Adrenal gland (tissue), 12 donors: ENCODE results near the gene CENPV. TPM values are rescaled to one million over a fixed set of nuclear protein-coding genes. Genes with fewer than 3 reads are reported as not detected.

Experiments used
- DNase-seq, 7 donors: peaks; one replicate each; pipeline ENCODE4 v3.0.0-alpha.2; 2019 to 2020
- H3K27ac ChIP-seq, 5 donors: fragments of 200-600 bp; sonication (generic) in 4 of 5; 1 replicate in 3 of 5; 2 replicates in 2 of 5; pipeline versions ENCODE4 v1.5.1 to v1.8.0; 2016 to 2020; ENCODE audit warnings: mild to moderate bottlenecking in 1 of 5
- H3K27me3 ChIP-seq: fragments of 200-600 bp; 2 replicates; pipeline ENCODE4 v1.8.0; 2021
- H3K36me3 ChIP-seq, 2 donors: fragments of 200-600 bp; replicated peaks in 1 of 2; 1 replicate in 1 of 2; 2 replicates in 1 of 2; pipeline versions ENCODE4 v1.5.1 to v1.8.0; 2018 to 2022
- H3K4me1 ChIP-seq, 2 donors: fragments of 200-600 bp; replicated peaks in 1 of 2; 1 replicate in 1 of 2; 2 replicates in 1 of 2; pipeline versions ENCODE4 v1.5.1 to v1.8.0; 2018 to 2021
- H3K4me3 ChIP-seq, 4 donors: fragments of 200-600 bp; sonication (generic) in 3 of 4; one replicate each; pipeline ENCODE4 v1.5.1; 2016 to 2018
- H3K9me3 ChIP-seq, 3 donors: fragments of 200-600 bp; sonication (generic) in 1 of 3; replicated peaks in 1 of 3; 1 replicate in 2 of 3; 2 replicates in 1 of 3; pipeline versions ENCODE4 v1.5.1 to v1.8.0; 2016 to 2021
- CTCF ChIP-seq, 6 experiments: fragments of 450-650 bp in 4 of 6; fragments of 200-600 bp in 2 of 6; sonication (generic) in 1 of 6; IDR thresholded peaks; 1 replicate in 5 of 6; 2 replicates in 1 of 6; pipeline versions ENCODE4 v1.5.1 to v1.8.0; 2016 to 2021; ENCODE audit warnings: antibody characterized with exemption in 6 of 6, mild to moderate bottlenecking in 2 of 6, moderate library complexity in 1 of 6
- POLR2A ChIP-seq, 2 donors: fragments of 450-650 bp; IDR thresholded peaks; one replicate each; pipeline ENCODE4 v1.6.1; 2017; ENCODE audit warnings: antibody characterized with exemption in 2 of 2, mild to moderate bottlenecking in 2 of 2, moderate library complexity in 1 of 2
- WGBS, 4 donors: extraction: QIAGEN DNeasy Blood & Tissue Kit in 2 of 4; methylation state at CpG; one replicate each; pipeline versions ENCODE4 v1.1.5 to v1.1.7; 2013 to 2017; 5-methylcytosine and 5-hydroxymethylcytosine counted together
- intact Hi-C, 2 donors: fragments of 100-400 bp; cut with DNase I; formaldehyde crosslinking; loops; one replicate each; pipeline versions ENCODE4 v1.14.1 to v1.15.0; 2022 to 2023
- polyA plus RNA-seq, 3 donors: library from polyadenylated mRNA; stranded (reverse); fragments of 200-250 nt in 2 of 3; fragments of 350-450 nt in 1 of 3; fragmentation: Illumina TruSeq in 1 of 3; extraction: RNeasy Lipid Tissue Mini Kit (QIAGEN cat#74804) in 1 of 3; gene quantifications; one replicate each; pipeline ENCODE4 v1.2.3, GENCODE V29; 2013 to 2014
- total RNA-seq, 9 donors: library from RNA; depleted of rRNA in 4 of 9; stranded (reverse); fragments of >200 nt in 4 of 9; fragments of 120-200 nt in 1 of 9; fragmentation: NEBNext Ultra II Directional in 1 of 9; extraction: Animal tissue kit (Norgen Biotek cat#: 25700) in 1 of 9; gene quantifications; one replicate each; pipeline versions ENCODE4 v1.1.0 to v1.2.4, GENCODE V29; 2013 to 2023
- donor health status: healthy with polysubstance abuse.
- donor health status: Bipolar disorder and iron deficiency.
- donor health status: DM: yes; HTN: yes; CAD: no.
- donor health status: DM: no; HTN: no; CAD: no.
- donor health status: DM: no; HTN: no; CAD: no.
- donor health status: DM: yes; HTN: yes; CAD: no.

CENPV gene
- total and polyA plus RNA-seq, 12 donors = 19.9 to 37.9 (median 28.6) TPM

- Histone ChIP-seq H3K9me3 (no peaks in the 10 kb centered on the region), H3K36me3 (no peaks in the 10 kb centered on the region), H3K27ac (no peak overlapping the region), H3K27me3 (no peaks in the 10 kb centered on the region), H3K4me1 (no peaks in the 10 kb centered on the region), H3K4me3 (no peak overlapping the region)
- intact Hi-C loops = no loop called here
- TF ChIP-seq POLR2A (IDR thresholded peaks at IDR 0.05) = no peak
- TF ChIP-seq CTCF (IDR thresholded peaks at IDR 0.05) = no peak
- 96 to 100% (median 98%) methylated on average over 1 of the region's 1 CpG for WGBS, 4 donors
- no peak for DNase-seq
Measured at GRCh38 chr17:16339959-16340358, 13.3 kb downstream of the CENPV start.

GRCh38 chr17:16339402-16339801 is 13.9 kb downstream of the CENPV start:
- H3K4me1 ChIP-seq = no peaks in the 10 kb centered on the region
- TF ChIP-seq CTCF (IDR thresholded peaks at IDR 0.05) (no peak), POLR2A (IDR thresholded peaks at IDR 0.05) (no peak)
- no peaks in the 10 kb centered on the region for H3K9me3 ChIP-seq
- no peak overlapping the region for H3K4me3 ChIP-seq
- no peak for DNase-seq
- intact Hi-C loops = no loop called here
- 95 to 100% (median 98%) methylated on average over 1 of the region's 1 CpG for WGBS, 4 donors
- H3K36me3 ChIP-seq = no peaks in the 10 kb centered on the region
- H3K27ac ChIP-seq = no peak overlapping the region
- no peaks in the 10 kb centered on the region for H3K27me3 ChIP-seq

DNA sequence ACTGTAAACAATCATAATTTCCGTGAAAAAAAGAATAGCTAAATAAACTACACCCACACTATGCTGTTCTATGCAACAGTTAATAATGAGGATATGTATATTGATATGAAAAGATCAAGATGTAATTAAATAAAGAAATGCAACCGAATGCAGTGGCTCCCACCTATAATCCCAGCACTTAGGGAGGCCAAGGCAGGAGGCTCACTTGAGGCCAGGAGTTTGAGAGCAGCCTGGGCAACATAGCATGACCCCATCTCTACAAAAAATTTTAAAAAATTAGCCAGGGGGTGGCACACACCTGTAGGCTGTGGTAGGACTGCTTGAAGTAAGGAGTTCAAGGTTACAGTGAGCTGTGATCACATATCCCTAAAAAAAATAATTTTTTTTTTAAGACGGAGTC is 14.9 kb downstream of the CENPV start:
- Histone ChIP-seq H3K4me3 (no peak overlapping the region), H3K4me1 (no peaks in the 10 kb centered on the region), H3K27me3 (no peaks in the 10 kb centered on the region), H3K9me3 (no peaks in the 10 kb centered on the region), H3K36me3 (no peaks in the 10 kb centered on the region), H3K27ac (no peak overlapping the region)
- intact Hi-C loops = no loop called here
- DNase-seq = no peak
- no peak for TF ChIP-seq CTCF (IDR thresholded peaks at IDR 0.05)
- WGBS, 4 donors = 85 to 94% (median 88%) methylated on average over 3 of the region's 3 CpGs

DNA sequence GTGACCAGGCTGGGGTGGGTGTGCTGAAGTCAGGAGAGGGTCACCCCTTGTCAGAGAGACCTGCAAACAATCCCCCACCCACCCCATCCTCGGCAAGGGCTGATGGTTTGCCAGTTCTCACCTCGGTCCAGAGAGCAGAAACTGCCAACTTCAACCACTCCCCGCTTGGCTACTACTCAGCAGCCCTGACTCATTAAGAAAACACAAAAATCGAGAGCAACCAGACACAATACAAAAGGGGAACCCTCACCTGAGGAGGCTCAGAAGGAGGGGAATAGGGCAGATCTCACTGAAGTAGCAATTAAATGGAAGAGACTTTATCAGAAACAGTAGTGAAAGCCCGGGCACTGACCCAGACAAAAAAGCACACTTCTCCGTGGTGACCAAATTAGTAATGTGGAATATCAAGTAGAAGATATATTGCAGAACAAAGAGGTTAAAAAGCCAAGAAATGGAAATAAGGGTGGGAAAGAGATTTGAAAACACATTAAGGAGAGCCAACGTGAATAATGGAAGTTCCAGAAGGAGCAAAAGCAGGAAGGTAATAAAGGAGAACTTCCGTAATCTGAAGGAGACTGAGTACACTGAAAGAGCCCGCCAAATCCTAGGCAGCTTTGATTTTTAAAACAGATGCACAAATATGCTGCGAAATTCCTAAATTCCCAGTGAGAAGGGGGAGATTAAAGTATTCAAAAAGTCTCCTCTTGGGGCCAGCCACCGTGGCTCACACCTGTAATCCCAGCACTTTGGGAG is 23.6 kb downstream of the CENPV start:
- Histone ChIP-seq H3K9me3 (no peaks in the 10 kb centered on the region), H3K36me3 (peaks cover 0 to 12% of the 10 kb centered on the region in 2 donors), H3K27ac (no peak overlapping the region), H3K27me3 (no peaks in the 10 kb centered on the region), H3K4me3 (no peak overlapping the region), H3K4me1 (peaks cover 0 to 5% of the 10 kb centered on the region in 2 donors)
- intact Hi-C loops = no loop called here
- TF ChIP-seq CTCF (IDR thresholded peaks at IDR 0.05) (no peak), POLR2A (IDR thresholded peaks at IDR 0.05) (no peak)
- 53 to 61% (median 58%) methylated on average over 11 of the region's 11 CpGs for WGBS, 4 donors
- DNase-seq = peak in 5 of 7 donors; percentile 20 to 29 (median 24)
